NCI-H187 treated with DMSO at 0.1 percent for 48 hours (cell line): ENCODE results near the gene DUSP10.

Experiments used
- DNase-seq: peaks from one replicate; lab custom pipeline; 2025; lab: John Stamatoyannopoulos, UW

The DUSP10 gene

GRCh38 chr1:221712776-221713431 lies 29.0 kb downstream of the DUSP10 start:
- DNase-seq: no peak

- DNase-seq: no peak
These were observed 29.6 kb downstream of the DUSP10 start for GRCh38 chr1:221712198-221712684.

GRCh38 chr1:221711656-221712055 lies 30.2 kb downstream of the DUSP10 start:
- no peak for DNase-seq

- no peak for DNase-seq
These were observed 30.8 kb downstream of the DUSP10 start for GRCh38 chr1:221711063-221711577.

- DNase-seq: no peak
These were observed 32.0 kb downstream of the DUSP10 start for GRCh38 chr1:221709854-221710253.

GRCh38 chr1:221708987-221709386 lies 32.9 kb downstream of the DUSP10 start:
- no peak for DNase-seq

GRCh38 chr1:221708076-221708571 lies 33.8 kb downstream of the DUSP10 start:
- DNase-seq: no peak

GRCh38 chr1:221706876-221707582 lies 34.9 kb downstream of the DUSP10 start:
- no peak for DNase-seq

- no peak for DNase-seq
These were observed 35.7 kb downstream of the DUSP10 start for GRCh38 chr1:221706191-221706590.

- DNase-seq: no peak
These were observed 37.6 kb downstream of the DUSP10 start for GRCh38 chr1:221704306-221704705.

GRCh38 chr1:221701570-221702186 lies 40.2 kb downstream of the DUSP10 start:
- no peak for DNase-seq

- no peak for DNase-seq
These were observed 40.9 kb downstream of the DUSP10 start for GRCh38 chr1:221700948-221701347.

GRCh38 chr1:221700536-221700935 lies 41.4 kb downstream of the DUSP10 start:
- DNase-seq: no peak

- no peak for DNase-seq
These were observed 41.8 kb downstream of the DUSP10 start for GRCh38 chr1:221699978-221700519.

- DNase-seq: no peak
These were observed 42.3 kb downstream of the DUSP10 start for GRCh38 chr1:221699577-221699976.

- DNase-seq: no peak
These were observed 43.1 kb downstream of the DUSP10 start for GRCh38 chr1:221698579-221699349.

- DNase-seq: no peak
These were observed 43.9 kb downstream of the DUSP10 start for GRCh38 chr1:221697923-221698425.

GRCh38 chr1:221696718-221697461 lies 45.0 kb downstream of the DUSP10 start:
- DNase-seq: no peak

- DNase-seq: no peak
These were observed 45.9 kb downstream of the DUSP10 start for GRCh38 chr1:221696027-221696426.

GRCh38 chr1:221695301-221695700 lies 46.6 kb downstream of the DUSP10 start:
- DNase-seq: no peak

- DNase-seq: no peak
These were observed 47.8 kb downstream of the DUSP10 start for GRCh38 chr1:221694109-221694508.
